Mesendoderm (in vitro differentiated cells): ENCODE measurements around the gene TTLL10.

Experiments
- DNase-seq: peaks from one replicate; pipeline ENCODE4 v3.0.0; 2013
- H2AK5ac ChIP-seq: 2 replicates; pipeline ENCODE4 v1.6.1; 2013; ENCODE audit warnings: low read length, inconsistent platforms
- H2BK120ac ChIP-seq: 2 replicates; pipeline ENCODE4 v1.6.1; 2013; ENCODE audit warnings: low read depth, mild to moderate bottlenecking, low read length, moderate library complexity, mixed read lengths
- H2BK15ac ChIP-seq: replicated peaks from 2 replicates; pipeline ENCODE4 v1.6.1; 2013; ENCODE audit warnings: low read depth, mild to moderate bottlenecking, moderate library complexity
- H2BK5ac ChIP-seq: 2 replicates; pipeline ENCODE4 v1.6.1; 2013; ENCODE audit warnings: low read length, inconsistent platforms
- H3K18ac ChIP-seq: 2 replicates; pipeline ENCODE4 v1.6.1; 2013; ENCODE audit warnings: mild to moderate bottlenecking, low read length, mixed read lengths
- H3K23ac ChIP-seq: one replicate; pipeline ENCODE4 v1.6.1; 2013; ENCODE audit warnings: low read length
- H3K27ac ChIP-seq: 2 replicates; pipeline ENCODE4 v1.5.1; 2013; ENCODE audit warnings: low read depth, mild to moderate bottlenecking, inconsistent platforms, low read length, moderate library complexity
- H3K27me3 ChIP-seq: 2 replicates; pipeline ENCODE4 v1.6.1; 2013; ENCODE audit warnings: low read length, control low read depth, mild to moderate bottlenecking, inconsistent platforms; ENCODE audit not compliant: insufficient read depth, poor library complexity
- H3K36me3 ChIP-seq: 2 replicates; pipeline ENCODE4 v1.6.1; 2013; ENCODE audit warnings: low read length, inconsistent platforms; ENCODE audit not compliant: control insufficient read depth, insufficient read depth
- H3K4ac ChIP-seq: one replicate; pipeline ENCODE4 v1.6.1; 2013; ENCODE audit warnings: low read depth, mild to moderate bottlenecking, low read length, moderate library complexity
- H3K4me1 ChIP-seq: 2 replicates; pipeline ENCODE4 v1.6.1; 2013; ENCODE audit warnings: low read depth, low read length, inconsistent platforms; ENCODE audit not compliant: control insufficient read depth
- H3K4me2 ChIP-seq: 2 replicates; pipeline ENCODE4 v1.6.1; 2013; ENCODE audit warnings: low read length
- H3K4me3 ChIP-seq: 2 replicates; pipeline ENCODE4 v1.5.1; 2013; ENCODE audit warnings: mild to moderate bottlenecking, low read length
- H3K56ac ChIP-seq: one replicate; pipeline ENCODE4 v1.6.1; 2013; ENCODE audit warnings: low read length
- H3K79me1 ChIP-seq: 2 replicates; pipeline ENCODE4 v1.6.1; 2013; ENCODE audit warnings: low read length, inconsistent platforms
- H3K79me2 ChIP-seq: 2 replicates; pipeline ENCODE4 v1.6.1; 2013; ENCODE audit warnings: mild to moderate bottlenecking, low read length; ENCODE audit not compliant: control insufficient read depth, insufficient read depth
- H3K9ac ChIP-seq: 2 replicates; pipeline ENCODE4 v1.6.1; 2013; ENCODE audit warnings: low read length, inconsistent platforms
- H4K5ac ChIP-seq: one replicate; pipeline ENCODE4 v1.6.1; 2013; ENCODE audit warnings: low read length
- H4K8ac ChIP-seq: one replicate; pipeline ENCODE4 v1.6.1; 2013; ENCODE audit warnings: low read depth, mild to moderate bottlenecking, control low read depth, low read length, moderate library complexity
- WGBS: extraction: QIAGEN DNeasy Blood & Tissue Kit; methylation state at CpG from one replicate; pipeline ENCODE4 v1.1.7; 2013; ENCODE audit warnings: low lambda C conversion rate, missing lambda C conversion rate; ENCODE audit not compliant: insufficient coverage; ENCODE audit errors: extremely low coverage; 5-methylcytosine and 5-hydroxymethylcytosine counted together

TTLL10 gene

GRCh38 chr1:1223891-1224290 is 50.2 kb downstream of the TTLL10 start:
- Histone ChIP-seq H2AK5ac (no peak overlapping the region), H3K4me3 (no peak overlapping the region), H4K8ac (no peak overlapping the region), H3K9ac (no peak overlapping the region), H3K27me3 (no peaks in the 10 kb centered on the region), H3K18ac (no peak overlapping the region), H2BK120ac (no peak overlapping the region), H3K4me1 (no peaks in the 10 kb centered on the region), H2BK5ac (no peak overlapping the region), H3K36me3 (peaks cover 4% of the 10 kb centered on the region), H3K56ac (no peak overlapping the region), H3K4ac (no peak overlapping the region), H3K4me2 (no peak overlapping the region), H4K5ac (no peak overlapping the region), H3K79me1 (peaks cover 11% of the 10 kb centered on the region), H3K23ac (no peak overlapping the region), H3K27ac (no peak overlapping the region), H2BK15ac (no peak overlapping the region), H3K79me2 (peaks cover 5% of the 10 kb centered on the region)
- DNase-seq: no peak
- WGBS: no CpG with 5 or more reads among the region's 21 CpGs

DNA sequence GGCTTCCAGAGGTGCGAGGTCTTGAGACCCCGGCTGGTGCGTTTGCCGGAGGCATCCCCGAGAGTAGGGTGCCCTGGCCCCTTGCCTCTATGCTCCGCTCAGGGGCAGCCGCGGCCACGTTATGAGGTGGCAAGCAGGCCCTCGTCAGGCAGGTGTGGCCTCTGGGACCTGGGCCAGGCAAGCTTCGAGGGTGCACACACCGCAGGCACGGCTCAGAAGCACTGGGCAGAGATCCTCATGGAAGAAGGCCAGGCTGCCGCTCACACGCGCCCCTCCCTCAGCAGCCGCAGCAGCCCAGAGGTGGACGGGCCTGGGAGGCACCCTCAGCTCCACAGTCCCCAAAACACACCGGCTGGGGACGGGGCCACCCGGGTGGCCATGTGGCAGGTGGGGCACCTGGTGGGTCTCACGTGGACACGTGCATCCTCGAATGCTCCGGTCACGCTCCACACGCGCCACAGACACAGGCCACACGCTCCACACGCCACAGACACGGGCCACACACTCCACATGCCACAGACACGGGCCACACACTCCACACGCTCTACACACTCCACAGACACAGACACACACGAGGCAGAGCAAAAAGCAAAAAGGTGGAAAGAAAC is 51.7 kb downstream of the TTLL10 start:
- H3K4me1 ChIP-seq: no peaks in the 10 kb centered on the region
- H3K4me2 ChIP-seq: no peak overlapping the region
- H3K79me2 ChIP-seq: peaks cover 19% of the 10 kb centered on the region
- no peak overlapping the region for H2AK5ac ChIP-seq
- H3K4ac ChIP-seq: no peak overlapping the region
- H3K27me3 ChIP-seq: no peaks in the 10 kb centered on the region
- no peak overlapping the region for H2BK15ac ChIP-seq
- no peak overlapping the region for H3K9ac ChIP-seq
- H3K79me1 ChIP-seq: peaks cover 19% of the 10 kb centered on the region
- no peak overlapping the region for H3K56ac ChIP-seq
- H2BK5ac ChIP-seq: no peak overlapping the region
- no CpG with 5 or more reads among the region's 34 CpGs for WGBS
- H3K18ac ChIP-seq: no peak overlapping the region
- no peak overlapping the region for H2BK120ac ChIP-seq
- H3K36me3 ChIP-seq: peaks cover 4% of the 10 kb centered on the region
- H3K23ac ChIP-seq: no peak overlapping the region
- no peak for DNase-seq
- H4K5ac ChIP-seq: no peak overlapping the region
- H3K4me3 ChIP-seq: no peak overlapping the region
- no peak overlapping the region for H4K8ac ChIP-seq
- no peak overlapping the region for H3K27ac ChIP-seq

DNA sequence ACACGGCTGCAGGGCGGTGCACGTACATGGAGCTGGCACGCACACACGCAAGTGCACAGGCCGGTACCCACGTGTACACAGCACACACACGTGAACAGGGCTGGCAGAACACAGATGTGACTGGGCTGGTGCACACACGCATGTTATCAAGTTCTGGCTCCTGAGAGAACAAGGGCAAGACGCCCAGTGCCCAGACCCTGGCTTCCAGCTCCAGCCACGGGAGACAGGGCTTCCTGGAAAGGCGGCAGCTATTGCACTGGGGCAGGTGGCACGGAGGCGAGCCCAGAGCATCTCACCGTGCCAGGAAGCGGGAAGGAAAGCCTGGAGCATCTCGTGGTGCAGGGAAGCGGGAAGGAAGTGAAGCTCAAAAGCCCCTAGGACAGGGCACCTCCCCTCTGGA is 52.2 kb downstream of the TTLL10 start:
- H3K4me1 ChIP-seq: peaks cover 3% of the 10 kb centered on the region
- no peak overlapping the region for H3K18ac ChIP-seq
- peaks cover 23% of the 10 kb centered on the region for H3K79me1 ChIP-seq
- peaks cover 4% of the 10 kb centered on the region for H3K36me3 ChIP-seq
- no peak for DNase-seq
- H3K4me2 ChIP-seq: no peak overlapping the region
- no peak overlapping the region for H2BK120ac ChIP-seq
- H3K23ac ChIP-seq: no peak overlapping the region
- no peaks in the 10 kb centered on the region for H3K27me3 ChIP-seq
- no CpG with 5 or more reads among the region's 18 CpGs for WGBS
- H2BK5ac ChIP-seq: no peak overlapping the region
- no peak overlapping the region for H3K4ac ChIP-seq
- no peak overlapping the region for H4K8ac ChIP-seq
- H3K9ac ChIP-seq: no peak overlapping the region
- H2BK15ac ChIP-seq: no peak overlapping the region
- H3K27ac ChIP-seq: no peak overlapping the region
- H3K56ac ChIP-seq: no peak overlapping the region
- no peak overlapping the region for H3K4me3 ChIP-seq
- peaks cover 24% of the 10 kb centered on the region for H3K79me2 ChIP-seq
- no peak overlapping the region for H2AK5ac ChIP-seq
- H4K5ac ChIP-seq: no peak overlapping the region

GRCh38 chr1:1226566-1227362 is 53.1 kb downstream of the TTLL10 start:
- Histone ChIP-seq H3K79me1 (peaks cover 27% of the 10 kb centered on the region), H3K79me2 (peaks cover 26% of the 10 kb centered on the region), H3K18ac (no peak overlapping the region), H3K4me3 (no peak overlapping the region), H4K5ac (no peak overlapping the region), H2BK15ac (no peak overlapping the region), H3K36me3 (peaks cover 4% of the 10 kb centered on the region), H3K4ac (no peak overlapping the region), H3K4me2 (no peak overlapping the region), H3K4me1 (peaks cover 3% of the 10 kb centered on the region), H3K23ac (no peak overlapping the region), H3K27me3 (no peaks in the 10 kb centered on the region), H3K56ac (no peak overlapping the region), H3K9ac (no peak overlapping the region), H2BK120ac (no peak overlapping the region), H3K27ac (no peak overlapping the region), H4K8ac (no peak overlapping the region), H2BK5ac (no peak overlapping the region), H2AK5ac (no peak overlapping the region)
- DNase-seq: no peak
- no CpG with 5 or more reads among the region's 44 CpGs for WGBS

GRCh38 chr1:1227386-1227785 is 53.7 kb downstream of the TTLL10 start:
- Histone ChIP-seq H3K4me2 (no peak overlapping the region), H3K56ac (no peak overlapping the region), H3K23ac (no peak overlapping the region), H3K18ac (no peak overlapping the region), H2AK5ac (no peak overlapping the region), H2BK120ac (no peak overlapping the region), H3K79me1 (peaks cover 27% of the 10 kb centered on the region), H4K5ac (no peak overlapping the region), H2BK15ac (no peak overlapping the region), H2BK5ac (no peak overlapping the region), H3K4me3 (no peak overlapping the region), H3K36me3 (peaks cover 4% of the 10 kb centered on the region), H3K9ac (no peak overlapping the region), H4K8ac (no peak overlapping the region), H3K27me3 (no peaks in the 10 kb centered on the region), H3K79me2 (peaks cover 26% of the 10 kb centered on the region), H3K27ac (no peak overlapping the region), H3K4ac (no peak overlapping the region), H3K4me1 (peaks cover 3% of the 10 kb centered on the region)
- no CpG with 5 or more reads among the region's 25 CpGs for WGBS
- DNase-seq: no peak
